HCT116 (cell line): Measurements from ENCODE around the gene RFC1.

Experiments used
- CTCF ChIP-seq, 3 experiments: fragments of 200-600 bp in 1 of 3; sonication (generic) in 1 of 3; IDR thresholded peaks in 2 of 3; conservative IDR thresholded peaks in 1 of 3; 2 replicates each; pipeline ENCODE4 v1.5.1; 2012 to 2017; ENCODE audit warnings: low read depth in 2 of 3, low read length in 2 of 3, antibody characterized with exemption in 1 of 3, borderline replicate concordance in 1 of 3, control low read depth in 1 of 3, mild to moderate bottlenecking in 1 of 3, mixed read lengths in 1 of 3, mixed run types in 1 of 3, moderate library complexity in 1 of 3; ENCODE audit not compliant: insufficient read depth in 1 of 3
- EGR1 ChIP-seq: IDR thresholded peaks from 2 replicates; pipeline ENCODE4 v1.6.1; 2012; ENCODE audit warnings: low read depth
- EZH2 ChIP-seq: fragments of 200-600 bp; sonication (generic); IDR thresholded peaks from 2 replicates; pipeline ENCODE4 v1.6.1; 2017; ENCODE audit warnings: antibody characterized with exemption, mixed run types
- EZH2phosphoT487 ChIP-seq: fragments of 200-600 bp; IDR thresholded peaks from 2 replicates; pipeline ENCODE4 v1.6.1; 2018; ENCODE audit warnings: antibody characterized with exemption, borderline replicate concordance
- POLR2A ChIP-seq: IDR thresholded peaks from 2 replicates; pipeline ENCODE4 v1.7.0; 2011; ENCODE audit warnings: borderline replicate concordance; ENCODE audit not compliant: insufficient read depth, insufficient read length; ENCODE audit errors: extremely low read depth

DNA sequence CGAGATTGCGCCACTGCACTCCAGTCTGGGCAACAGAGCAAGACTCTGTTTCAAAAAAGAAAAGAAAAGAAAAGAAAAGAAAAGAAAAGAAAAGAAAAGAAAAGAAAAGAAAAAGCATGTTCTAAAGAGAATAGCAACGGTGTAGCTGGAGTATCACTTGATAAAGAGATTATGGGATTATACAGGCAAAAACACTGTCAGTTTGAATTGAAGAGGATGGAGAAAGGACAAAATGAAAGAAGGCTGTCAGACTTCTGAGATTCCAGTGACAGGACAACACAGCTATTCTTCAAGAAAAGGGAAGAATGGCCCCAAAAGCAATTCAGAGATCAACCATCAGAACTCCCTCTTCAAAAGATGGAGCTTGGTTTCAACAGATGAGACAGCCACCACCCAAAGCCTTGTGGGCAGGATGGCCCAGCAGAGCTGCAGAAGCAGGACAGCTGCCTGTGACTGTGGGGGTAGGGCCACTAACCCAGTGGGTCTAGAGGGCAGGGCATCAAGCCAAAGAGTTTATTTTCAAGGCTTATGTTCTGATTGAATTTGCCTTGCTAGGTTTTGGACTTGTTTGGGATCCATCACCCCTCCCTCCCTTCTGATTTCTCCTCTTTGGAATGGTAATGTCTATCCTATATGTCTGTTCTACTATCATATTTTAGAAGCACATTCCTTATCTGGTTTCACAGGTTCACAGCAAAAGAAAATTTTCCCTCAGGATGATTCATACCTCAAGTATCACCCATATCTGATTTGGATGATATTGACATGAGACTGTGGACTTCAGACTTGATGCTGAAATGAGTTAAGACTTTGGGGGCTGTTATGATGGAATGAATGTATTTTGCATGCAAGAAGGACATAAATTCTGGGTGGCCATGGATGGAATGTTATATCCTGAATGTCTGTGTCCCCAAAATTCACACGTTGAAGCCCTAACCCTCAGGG lies 17.5 kb downstream of the RFC1 start:
- no peak for TF ChIP-seq CTCF (IDR thresholded peaks at IDR 0.05 in 2 of 3, conservative IDR thresholded peaks at IDR 0.05 in 1 of 3; ENCODE audit: borderline replicate concordance in 1 of 3, insufficient read depth in 1 of 3, low read depth in 2 of 3, low read length in 2 of 3)
- no peak for TF ChIP-seq EZH2phosphoT487
- TF ChIP-seq POLR2A: no peak
- no peak for TF ChIP-seq EGR1
- TF ChIP-seq EZH2: no peak
